Measurements from ENCODE around the gene NTNG1. TPM values are rescaled to one million over a fixed set of nuclear protein-coding genes. Genes with fewer than 3 reads are reported as not detected.

The NTNG1 gene
- total RNA-seq, 1 donor from 2014 or later: 3.2 TPM

DNA sequence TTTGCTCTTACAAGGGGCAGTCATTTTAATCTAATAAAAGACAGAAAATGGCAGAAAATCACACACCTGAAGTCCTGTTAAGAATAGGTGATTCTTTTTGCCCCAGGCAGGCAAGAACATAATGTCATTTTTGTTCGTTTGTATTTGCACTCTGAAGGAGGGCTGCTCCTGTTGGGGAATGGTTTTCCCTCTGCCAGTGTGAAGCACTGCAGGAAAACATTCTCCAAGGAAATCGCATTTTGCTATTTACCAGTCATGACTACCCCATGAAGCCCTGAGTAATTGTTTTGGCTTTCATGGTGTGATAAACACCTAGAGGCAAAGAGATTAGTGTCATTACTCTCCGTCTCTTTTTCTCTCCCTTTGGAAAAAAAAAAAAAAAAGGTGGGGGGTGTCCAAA, 345.5 kb downstream of the NTNG1 start:
- Mint-ChIP-seq H3K36me3 (ENCODE audit: low read depth, unreplicated experiment) (no peaks in the 10 kb centered on the region), H3K4me1 (ENCODE audit: unreplicated experiment) (no peaks in the 10 kb centered on the region), H3K27ac (ENCODE audit: unreplicated experiment) (no peak overlapping the region), H3K9me3 (ENCODE audit: unreplicated experiment) (no peaks in the 10 kb centered on the region), H3K4me3 (ENCODE audit: unreplicated experiment) (no peak overlapping the region), H3K27me3 (ENCODE audit: unreplicated experiment) (peaks cover 3% of the 10 kb centered on the region)
- DNase-seq (ENCODE audit: low spot score): no peak
- TF ChIP-seq, protein P1, sequence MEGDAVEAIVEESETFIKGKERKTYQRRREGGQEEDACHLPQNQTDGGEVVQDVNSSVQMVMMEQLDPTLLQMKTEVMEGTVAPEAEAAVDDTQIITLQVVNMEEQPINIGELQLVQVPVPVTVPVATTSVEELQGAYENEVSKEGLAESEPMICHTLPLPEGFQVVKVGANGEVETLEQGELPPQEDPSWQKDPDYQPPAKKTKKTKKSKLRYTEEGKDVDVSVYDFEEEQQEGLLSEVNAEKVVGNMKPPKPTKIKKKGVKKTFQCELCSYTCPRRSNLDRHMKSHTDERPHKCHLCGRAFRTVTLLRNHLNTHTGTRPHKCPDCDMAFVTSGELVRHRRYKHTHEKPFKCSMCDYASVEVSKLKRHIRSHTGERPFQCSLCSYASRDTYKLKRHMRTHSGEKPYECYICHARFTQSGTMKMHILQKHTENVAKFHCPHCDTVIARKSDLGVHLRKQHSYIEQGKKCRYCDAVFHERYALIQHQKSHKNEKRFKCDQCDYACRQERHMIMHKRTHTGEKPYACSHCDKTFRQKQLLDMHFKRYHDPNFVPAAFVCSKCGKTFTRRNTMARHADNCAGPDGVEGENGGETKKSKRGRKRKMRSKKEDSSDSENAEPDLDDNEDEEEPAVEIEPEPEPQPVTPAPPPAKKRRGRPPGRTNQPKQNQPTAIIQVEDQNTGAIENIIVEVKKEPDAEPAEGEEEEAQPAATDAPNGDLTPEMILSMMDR (IDR thresholded peaks at IDR 0.05; ENCODE audit: unreplicated experiment): no peak

DNA sequence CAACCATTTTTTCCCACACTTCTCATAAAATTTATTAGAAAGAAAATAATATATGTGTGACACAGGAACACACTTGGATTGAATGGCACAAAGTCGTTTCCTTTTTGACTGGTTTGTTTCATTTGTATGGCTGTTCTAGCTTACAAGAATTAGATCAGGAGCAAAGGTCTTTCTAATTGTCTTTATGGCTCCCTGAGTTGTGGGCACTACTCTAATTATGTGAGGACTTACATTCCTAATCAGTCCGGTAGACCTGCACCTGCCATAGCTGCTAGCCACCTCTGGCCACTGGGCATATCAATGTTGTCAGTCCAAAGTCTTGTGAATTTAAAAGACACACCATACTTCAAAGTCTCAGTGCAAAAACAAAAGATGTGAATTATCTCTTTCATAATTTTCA, 346.7 kb downstream of the NTNG1 start:
- Mint-ChIP-seq H3K9me3 (ENCODE audit: unreplicated experiment) (no peaks in the 10 kb centered on the region), H3K4me3 (ENCODE audit: unreplicated experiment) (no peak overlapping the region), H3K4me1 (ENCODE audit: unreplicated experiment) (no peaks in the 10 kb centered on the region), H3K36me3 (ENCODE audit: low read depth, unreplicated experiment) (no peaks in the 10 kb centered on the region), H3K27me3 (ENCODE audit: unreplicated experiment) (peaks cover 3% of the 10 kb centered on the region), H3K27ac (ENCODE audit: unreplicated experiment) (no peak overlapping the region)
- TF ChIP-seq, protein P1 (IDR thresholded peaks at IDR 0.05; ENCODE audit: unreplicated experiment): no peak
- no peak for DNase-seq (ENCODE audit: low spot score)

DNA sequence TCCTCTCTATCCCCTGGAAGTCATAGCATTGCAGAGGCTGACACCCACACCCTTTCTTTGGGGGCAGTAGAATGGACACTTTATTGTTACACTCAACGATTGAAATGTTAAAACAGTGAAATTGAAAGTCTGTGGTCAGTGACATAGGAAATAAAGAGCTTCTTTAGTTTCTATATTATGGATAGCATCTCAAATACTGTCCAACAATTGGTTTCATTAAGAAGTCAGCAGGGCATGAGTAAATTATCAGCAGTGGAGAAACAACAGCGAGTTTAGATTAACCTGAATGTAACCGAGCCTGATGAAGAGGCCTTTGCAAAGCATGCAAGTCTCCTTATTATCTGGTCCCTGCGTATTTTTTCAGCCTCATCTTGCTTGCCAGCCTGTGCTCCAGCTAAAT, 350.7 kb downstream of the NTNG1 start:
- H3K27ac Mint-ChIP-seq (ENCODE audit: unreplicated experiment): no peak overlapping the region
- no peaks in the 10 kb centered on the region for H3K36me3 Mint-ChIP-seq (ENCODE audit: low read depth, unreplicated experiment)
- no peak for DNase-seq (ENCODE audit: low spot score)
- H3K4me1 Mint-ChIP-seq (ENCODE audit: unreplicated experiment): no peaks in the 10 kb centered on the region
- H3K9me3 Mint-ChIP-seq (ENCODE audit: unreplicated experiment): no peaks in the 10 kb centered on the region
- peaks cover 3% of the 10 kb centered on the region for H3K27me3 Mint-ChIP-seq (ENCODE audit: unreplicated experiment)
- TF ChIP-seq, protein P1 (IDR thresholded peaks at IDR 0.05; ENCODE audit: unreplicated experiment): no peak
- no peak overlapping the region for H3K4me3 Mint-ChIP-seq (ENCODE audit: unreplicated experiment)

DNA sequence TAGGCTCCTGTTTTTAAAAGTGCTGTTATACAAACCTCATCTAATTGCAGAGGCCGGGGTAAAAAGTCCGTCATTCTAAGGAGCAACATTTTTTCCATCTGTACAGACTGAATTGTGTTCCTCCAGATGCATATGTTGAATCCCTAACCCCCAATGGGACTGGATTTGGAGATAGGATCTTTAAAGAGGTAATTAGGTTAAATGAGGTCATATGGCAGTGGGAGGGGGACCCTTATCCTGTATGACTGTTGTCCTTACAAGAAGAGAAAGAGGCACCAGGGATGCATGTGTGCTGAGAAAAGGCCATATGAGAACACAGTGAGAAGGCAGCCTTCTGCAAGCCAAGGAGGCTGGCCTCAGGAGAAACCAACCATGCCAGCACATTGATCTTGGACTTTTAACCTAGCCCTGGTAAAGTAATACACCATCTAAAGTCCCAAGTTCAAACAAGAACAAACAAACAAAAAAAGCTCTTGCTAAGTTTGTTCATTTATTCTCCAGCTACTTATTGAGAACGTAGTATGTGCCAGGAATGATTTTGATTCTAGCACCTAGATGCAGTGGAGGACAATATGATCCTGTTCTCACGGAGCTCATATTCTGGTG, 352.4 kb downstream of the NTNG1 start:
- Mint-ChIP-seq H3K27me3 (ENCODE audit: unreplicated experiment) (peaks cover 6% of the 10 kb centered on the region), H3K4me3 (ENCODE audit: unreplicated experiment) (no peak overlapping the region), H3K27ac (ENCODE audit: unreplicated experiment) (no peak overlapping the region), H3K36me3 (ENCODE audit: low read depth, unreplicated experiment) (no peaks in the 10 kb centered on the region), H3K4me1 (ENCODE audit: unreplicated experiment) (no peaks in the 10 kb centered on the region), H3K9me3 (ENCODE audit: unreplicated experiment) (no peaks in the 10 kb centered on the region)
- TF ChIP-seq, protein P1 (IDR thresholded peaks at IDR 0.05; ENCODE audit: unreplicated experiment): no peak
- DNase-seq (ENCODE audit: low spot score): no peak

DNA sequence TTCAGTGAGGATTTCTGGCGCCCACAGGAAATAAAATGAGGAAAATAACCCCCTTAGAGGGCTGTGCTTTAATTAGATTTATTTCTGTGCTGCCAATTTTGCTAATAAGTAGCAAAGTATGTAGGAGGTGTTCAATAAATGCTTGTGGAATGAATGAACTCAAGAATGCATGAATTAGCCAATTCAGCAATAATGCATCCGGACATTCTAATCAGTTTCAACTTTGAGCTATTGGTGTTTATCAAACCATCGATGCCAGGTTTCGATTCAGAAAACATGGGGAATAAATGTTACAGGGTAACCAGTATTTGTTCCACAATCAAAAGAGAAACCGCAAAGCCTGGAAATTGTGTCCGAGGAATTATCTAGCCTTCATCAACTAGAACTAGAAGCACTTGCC, 353.2 kb downstream of the NTNG1 start:
- Mint-ChIP-seq H3K27me3 (ENCODE audit: unreplicated experiment) (peaks cover 3% of the 10 kb centered on the region), H3K27ac (ENCODE audit: unreplicated experiment) (no peak overlapping the region), H3K9me3 (ENCODE audit: unreplicated experiment) (no peaks in the 10 kb centered on the region), H3K4me1 (ENCODE audit: unreplicated experiment) (no peaks in the 10 kb centered on the region), H3K4me3 (ENCODE audit: unreplicated experiment) (no peak overlapping the region), H3K36me3 (ENCODE audit: low read depth, unreplicated experiment) (no peaks in the 10 kb centered on the region)
- TF ChIP-seq, protein P1 (IDR thresholded peaks at IDR 0.05; ENCODE audit: unreplicated experiment): no peak
- no peak for DNase-seq (ENCODE audit: low spot score)
